CD4-positive, alpha-beta T cell treated with Interleukin-6 for 4 hours (primary cell): Measurements from ENCODE around the gene ARHGAP15.

Experiments used
- DNase-seq: peaks from one replicate; pipeline ENCODE4 v3.0.0-alpha.2; 2020; ENCODE audit warnings: mixed read lengths

ARHGAP15 gene

GRCh38 chr2:143668234-143668633 is 539.0 kb downstream of the ARHGAP15 start:
- DNase-seq: no peak

- DNase-seq: no peak
Measured at GRCh38 chr2:143674051-143674450, 544.8 kb downstream of the ARHGAP15 start.

GRCh38 chr2:143675021-143675420 is 545.8 kb downstream of the ARHGAP15 start:
- DNase-seq: no peak

- DNase-seq: no peak
Measured at GRCh38 chr2:143679617-143680016, 550.4 kb downstream of the ARHGAP15 start.

- DNase-seq: no peak
Measured at GRCh38 chr2:143680885-143681405, 551.7 kb downstream of the ARHGAP15 start.

- DNase-seq: no peak
Measured at GRCh38 chr2:143682436-143683055, 553.3 kb downstream of the ARHGAP15 start.

GRCh38 chr2:143683977-143684376 is 554.8 kb downstream of the ARHGAP15 start:
- no peak for DNase-seq

- no peak for DNase-seq
Measured at GRCh38 chr2:143684551-143685320, 555.5 kb downstream of the ARHGAP15 start.

- DNase-seq: no peak
Measured at GRCh38 chr2:143685421-143686078, 556.3 kb downstream of the ARHGAP15 start.

- no peak for DNase-seq
Measured at GRCh38 chr2:143686585-143687164, 557.5 kb downstream of the ARHGAP15 start.

- no peak for DNase-seq
Measured at GRCh38 chr2:143688248-143688647, 559.0 kb downstream of the ARHGAP15 start.

GRCh38 chr2:143688815-143689214 is 559.6 kb downstream of the ARHGAP15 start:
- no peak for DNase-seq

GRCh38 chr2:143689541-143689940 is 560.3 kb downstream of the ARHGAP15 start:
- DNase-seq: no peak

GRCh38 chr2:143690235-143690634 is 561.0 kb downstream of the ARHGAP15 start:
- no peak for DNase-seq

- DNase-seq: no peak
Measured at GRCh38 chr2:143691121-143691520, 561.9 kb downstream of the ARHGAP15 start.

- DNase-seq: no peak
Measured at GRCh38 chr2:143692162-143692561, 562.9 kb downstream of the ARHGAP15 start.

GRCh38 chr2:143692967-143693366 is 563.7 kb downstream of the ARHGAP15 start:
- DNase-seq: no peak

- no peak for DNase-seq
Measured at GRCh38 chr2:143694335-143694734, 565.1 kb downstream of the ARHGAP15 start.

GRCh38 chr2:143696651-143697050 is 567.4 kb downstream of the ARHGAP15 start:
- DNase-seq: no peak

GRCh38 chr2:143697744-143698143 is 568.5 kb downstream of the ARHGAP15 start:
- DNase-seq: no peak

- no peak for DNase-seq
Measured at GRCh38 chr2:143698352-143698751, 569.1 kb downstream of the ARHGAP15 start.

- DNase-seq: no peak
Measured at GRCh38 chr2:143698888-143699570, 569.8 kb downstream of the ARHGAP15 start.

GRCh38 chr2:143700865-143701264 is 571.6 kb downstream of the ARHGAP15 start:
- DNase-seq: no peak
